Measurements from ENCODE around the gene STK40.

STK40 gene

GRCh38 chr1:36369061-36369861 is 16.5 kb downstream of the STK40 start:
- DNase-seq, result peak; percentile 69 to 72

GRCh38 chr1:36367798-36368197 is 17.9 kb downstream of the STK40 start:
- DNase-seq, result no peak

- no peak for DNase-seq
Measured at GRCh38 chr1:36367066-36367465, 18.7 kb downstream of the STK40 start.

- DNase-seq, result peak; percentile 77 to 82
Measured at GRCh38 chr1:36366091-36366661, 19.5 kb downstream of the STK40 start.

GRCh38 chr1:36365381-36365780 is 20.3 kb downstream of the STK40 start:
- peak; percentile 85 to 88 for DNase-seq

GRCh38 chr1:36359911-36360550 is 25.7 kb downstream of the STK40 start:
- DNase-seq, result peak; percentile 19 to 63

- DNase-seq, result no peak
Measured at GRCh38 chr1:36359383-36359782, 26.3 kb downstream of the STK40 start.

GRCh38 chr1:36358514-36359084 is 27.1 kb downstream of the STK40 start:
- DNase-seq, result no peak

- DNase-seq, result no peak
Measured at GRCh38 chr1:36355811-36356210, 29.9 kb downstream of the STK40 start.

GRCh38 chr1:36354486-36354885 is 31.2 kb downstream of the STK40 start:
- DNase-seq, result no peak

- DNase-seq, result no peak
Measured at GRCh38 chr1:36352910-36353878, 32.5 kb downstream of the STK40 start.

GRCh38 chr1:36352125-36352909 is 33.4 kb downstream of the STK40 start:
- no peak for DNase-seq

GRCh38 chr1:36351227-36351977 is 34.3 kb downstream of the STK40 start:
- peak; percentile 16 to 32 for DNase-seq

- peak; percentile 13 to 30 for DNase-seq
Measured at GRCh38 chr1:36350659-36351226, 35.0 kb downstream of the STK40 start.

GRCh38 chr1:36349839-36350238 is 35.9 kb downstream of the STK40 start:
- DNase-seq, result no peak

GRCh38 chr1:36349241-36349671 is 36.5 kb downstream of the STK40 start:
- DNase-seq, result peak; percentile 30 to 41

- no peak for DNase-seq
Measured at GRCh38 chr1:36346741-36347370, 38.9 kb downstream of the STK40 start.

GRCh38 chr1:36345353-36345752 is 40.4 kb downstream of the STK40 start:
- DNase-seq, result no peak

- DNase-seq, result no peak
Measured at GRCh38 chr1:36344395-36344680, 41.4 kb downstream of the STK40 start.
